Hepatocyte (in vitro differentiated cells): ENCODE results near the gene THOC1.

Experiments used
- CTCF ChIP-seq: fragments of 200-600 bp; sonication (generic); IDR thresholded peaks from 2 replicates; pipeline ENCODE4 v1.5.1; 2016; ENCODE audit warnings: antibody characterized with exemption, mild to moderate bottlenecking; ENCODE audit not compliant: poor library complexity
- EZH2 ChIP-seq: fragments of 200-600 bp; sonication (generic); IDR thresholded peaks from 2 replicates; pipeline ENCODE4 v1.6.1; 2016; ENCODE audit warnings: antibody characterized with exemption, mild to moderate bottlenecking, borderline replicate concordance
- EZH2phosphoT487 ChIP-seq: fragments of 200-600 bp; sonication (generic); IDR thresholded peaks from one replicate; pipeline ENCODE4 v1.6.1; 2018; ENCODE audit warnings: antibody characterized with exemption, mild to moderate bottlenecking, low read depth, moderate library complexity; ENCODE audit not compliant: unreplicated experiment, severe bottlenecking

GRCh38 chr18:253121-253520 lies 14.7 kb downstream of the THOC1 start:
- TF ChIP-seq CTCF (no peak), EZH2 (no peak), EZH2phosphoT487 (no peak)
